ENCODE data around the gene GTF2H4. TPM values are rescaled to one million over a fixed set of nuclear protein-coding genes. Genes with fewer than 3 reads are reported as not detected.

GTF2H4 gene
- total and polyA plus RNA-seq, 7 donors: 7.7 to 28.5 (median 12.6) TPM

DNA sequence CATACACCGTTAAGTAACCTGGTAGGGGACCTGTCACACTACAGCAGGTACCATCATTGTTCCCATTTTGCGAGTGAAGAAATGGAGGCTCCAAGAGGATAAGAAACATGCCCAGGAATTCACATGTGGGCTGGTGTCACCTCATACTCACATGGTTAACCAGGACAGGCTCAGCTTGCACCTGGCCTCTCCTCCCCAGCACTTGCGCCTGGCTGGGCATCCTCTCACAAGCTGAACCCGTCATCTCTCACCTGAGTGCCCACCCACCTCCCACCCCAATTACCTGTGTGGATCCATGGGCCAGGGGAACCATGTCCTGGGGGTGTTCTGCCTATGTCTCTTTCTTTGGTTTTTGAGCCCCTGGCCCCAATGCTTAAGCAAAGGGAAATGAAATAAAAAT lies 22.5 kb downstream of the GTF2H4 start:
- Histone ChIP-seq H3K27me3 (no peaks in the 10 kb centered on the region), H3K4me3 (no peak overlapping the region), H3K9me3 (peaks cover 0 to 7% (median 4%) of the 10 kb centered on the region in 4 donors), H3K27ac (no peak overlapping the region), H3K4me1 (no peaks in the 10 kb centered on the region), H3K36me3 (peaks cover 0 to 14% (median 2%) of the 10 kb centered on the region in 4 donors)
- TF ChIP-seq POLR2A (IDR thresholded peaks at IDR 0.05): no peak
- TF ChIP-seq, protein P1, sequence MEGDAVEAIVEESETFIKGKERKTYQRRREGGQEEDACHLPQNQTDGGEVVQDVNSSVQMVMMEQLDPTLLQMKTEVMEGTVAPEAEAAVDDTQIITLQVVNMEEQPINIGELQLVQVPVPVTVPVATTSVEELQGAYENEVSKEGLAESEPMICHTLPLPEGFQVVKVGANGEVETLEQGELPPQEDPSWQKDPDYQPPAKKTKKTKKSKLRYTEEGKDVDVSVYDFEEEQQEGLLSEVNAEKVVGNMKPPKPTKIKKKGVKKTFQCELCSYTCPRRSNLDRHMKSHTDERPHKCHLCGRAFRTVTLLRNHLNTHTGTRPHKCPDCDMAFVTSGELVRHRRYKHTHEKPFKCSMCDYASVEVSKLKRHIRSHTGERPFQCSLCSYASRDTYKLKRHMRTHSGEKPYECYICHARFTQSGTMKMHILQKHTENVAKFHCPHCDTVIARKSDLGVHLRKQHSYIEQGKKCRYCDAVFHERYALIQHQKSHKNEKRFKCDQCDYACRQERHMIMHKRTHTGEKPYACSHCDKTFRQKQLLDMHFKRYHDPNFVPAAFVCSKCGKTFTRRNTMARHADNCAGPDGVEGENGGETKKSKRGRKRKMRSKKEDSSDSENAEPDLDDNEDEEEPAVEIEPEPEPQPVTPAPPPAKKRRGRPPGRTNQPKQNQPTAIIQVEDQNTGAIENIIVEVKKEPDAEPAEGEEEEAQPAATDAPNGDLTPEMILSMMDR (IDR thresholded peaks at IDR 0.05): no peak
- TF ChIP-seq EP300 (IDR thresholded peaks at IDR 0.05): no peak
- no peak for TF ChIP-seq POLR2AphosphoS5 (IDR thresholded peaks at IDR 0.05)
- 94 to 95% methylated on average over 4 of the region's 4 CpGs for WGBS, 2 donors
- DNase-seq: no peak
- intact Hi-C loops (cut with DNase I): no loop called here

- WGBS, 2 donors: 75% methylated on average over 8 of the region's 8 CpGs
- intact Hi-C loops (cut with DNase I): no loop called here
- TF ChIP-seq POLR2A (IDR thresholded peaks at IDR 0.05) (no peak), EP300 (IDR thresholded peaks at IDR 0.05) (no peak), POLR2AphosphoS5 (IDR thresholded peaks at IDR 0.05) (no peak)
- TF ChIP-seq, protein P1 (IDR thresholded peaks at IDR 0.05): no peak
Measured at GRCh38 chr6:30931272-30931671, 23.3 kb downstream of the GTF2H4 start.

DNA sequence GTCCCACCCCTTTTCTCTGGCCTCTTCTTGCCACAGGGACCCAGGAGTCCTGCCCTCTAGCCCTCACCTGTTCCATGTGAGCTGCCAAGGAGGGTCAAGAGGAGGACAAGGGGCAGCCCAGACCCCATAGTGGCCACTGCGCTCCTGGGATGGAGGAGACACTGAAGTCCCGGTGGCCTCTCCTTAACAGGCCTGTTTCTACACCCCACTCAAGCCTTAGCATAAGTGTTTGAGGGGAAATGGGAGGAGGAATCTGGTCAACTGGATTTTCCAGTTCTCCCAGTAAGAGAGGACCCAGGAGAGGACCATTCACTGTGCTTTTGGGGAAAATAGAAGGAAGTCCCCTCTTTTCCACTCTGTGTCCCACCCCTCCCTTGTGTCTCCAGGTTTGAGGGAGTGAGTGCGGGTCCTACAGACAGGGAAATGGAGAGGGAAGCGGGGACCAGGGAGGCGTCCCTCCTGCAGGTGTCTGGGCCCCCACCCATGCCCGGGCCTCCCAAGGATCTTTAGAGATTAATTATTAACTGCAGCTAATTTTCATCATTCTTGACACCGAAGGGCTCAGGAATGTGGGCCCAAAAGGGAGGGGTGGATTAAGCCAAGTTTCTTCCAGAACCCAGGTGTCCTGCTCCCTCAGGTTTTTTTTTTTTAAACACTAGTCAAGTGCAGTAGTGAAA lies 24.1 kb downstream of the GTF2H4 start, which contains the start of gene SFTA2:
SFTA2 (minus strand) TSS at position 202 of the 677 bp plus-strand sequence; CDS start at position 128, 74 bp downstream.
- H3K27me3 ChIP-seq: peaks cover 0 to under 1% (median 0%) of the 10 kb centered on the region in 3 donors
- TF ChIP-seq, protein P1 (IDR thresholded peaks at IDR 0.05): no peak
- TF ChIP-seq EP300 (IDR thresholded peaks at IDR 0.05): no peak
- TF ChIP-seq POLR2AphosphoS5 (IDR thresholded peaks at IDR 0.05): no peak
- no peak for TF ChIP-seq POLR2A (IDR thresholded peaks at IDR 0.05)
- no peaks in the 10 kb centered on the region for H3K36me3 ChIP-seq
- DNase-seq: no peak
- no peak within 1 kb of the TSS for H3K4me3 ChIP-seq
- H3K27ac ChIP-seq: no peak within 1 kb of the TSS
- peaks cover 0 to 7% (median 4%) of the 10 kb centered on the region in 4 donors for H3K9me3 ChIP-seq
- 53 to 80% methylated on average over 7 of the region's 7 CpGs for WGBS, 2 donors
- H3K4me1 ChIP-seq: no peaks in the 10 kb centered on the region
- intact Hi-C loops (cut with DNase I): no loop called here

More at GRCh38 chr6:30931272-30931671, 23.3 kb downstream of the GTF2H4 start:
- Histone ChIP-seq H3K27me3 (no peaks in the 10 kb centered on the region), H3K4me3 (no peak overlapping the region), H3K4me1 (no peaks in the 10 kb centered on the region), H3K36me3 (peaks cover 0 to 6% (median 0%) of the 10 kb centered on the region in 4 donors), H3K9me3 (peaks cover 0 to 7% (median 4%) of the 10 kb centered on the region in 4 donors), H3K27ac (no peak overlapping the region)
- DNase-seq: no peak

- intact Hi-C loops (cut with DNase I): no loop called here
- no peaks in the 10 kb centered on the region for H3K4me1 ChIP-seq
- H3K9me3 ChIP-seq: peaks cover 0 to 7% (median 4%) of the 10 kb centered on the region in 4 donors
- no peak for DNase-seq
- 78 to 81% methylated on average over 6 of the region's 6 CpGs for WGBS, 2 donors
- H3K27me3 ChIP-seq: peaks cover 0 to 3% (median 0%) of the 10 kb centered on the region in 3 donors
- no peak overlapping the region for H3K27ac ChIP-seq
- H3K36me3 ChIP-seq: no peaks in the 10 kb centered on the region
- TF ChIP-seq POLR2A (IDR thresholded peaks at IDR 0.05) (no peak), POLR2AphosphoS5 (IDR thresholded peaks at IDR 0.05) (no peak), EP300 (IDR thresholded peaks at IDR 0.05) (no peak)
- TF ChIP-seq, protein P1 (IDR thresholded peaks at IDR 0.05): no peak
- H3K4me3 ChIP-seq: no peak overlapping the region
Measured at GRCh38 chr6:30932665-30933365, 24.8 kb downstream of the GTF2H4 start.
